ENCODE data around the gene TES.

- no peak for TF ChIP-seq CTCF (IDR thresholded peaks at IDR 0.05)
- no peak for TF ChIP-seq POLR2AphosphoS5 (IDR thresholded peaks at IDR 0.05)
- no peak for TF ChIP-seq POLR2A (IDR thresholded peaks at IDR 0.05)
- TF ChIP-seq EP300 (IDR thresholded peaks at IDR 0.05; ENCODE audit: low read depth) = no peak
Measured at GRCh38 chr7:116223588-116223987, 13.2 kb downstream of the TES start.

Measured in transverse colon (tissue), 4 donors.